ENCODE data around the gene CACNA1C.

Gene CACNA1C

DNA sequence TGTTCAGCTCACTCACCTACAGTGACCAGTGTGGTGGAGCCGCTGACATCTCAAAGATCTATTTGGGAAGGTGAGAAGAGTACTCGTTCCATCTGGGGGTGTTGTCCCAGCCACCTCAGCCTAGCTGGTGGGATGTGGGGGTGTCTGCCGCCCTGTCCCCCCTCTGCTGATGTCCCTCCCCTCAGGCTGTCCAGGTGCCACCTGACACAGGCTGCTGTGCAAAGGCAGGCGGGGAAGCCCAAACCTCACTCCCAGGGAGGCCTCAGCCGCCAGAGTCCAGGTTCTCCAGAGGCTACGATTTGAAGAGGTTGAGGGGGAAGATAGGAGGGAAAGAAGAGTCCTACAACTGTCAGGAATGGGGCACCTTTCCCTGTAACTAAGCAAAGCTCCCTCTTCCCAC lies 690.7 kb downstream of the CACNA1C start:
- in situ Hi-C loops (cut with MboI; ENCODE audit: low sequenced_read_pairs, unreplicated experiment), result no loop called here
- no peak for TF ChIP-seq CTCF (IDR thresholded peaks at IDR 0.05; ENCODE audit: borderline replicate concordance, control extremely low read depth, extremely low read depth, insufficient read depth, missing control alignments)

GRCh38 chr12:2745655-2746054 lies 692.9 kb downstream of the CACNA1C start:
- no peak for TF ChIP-seq CTCF (IDR thresholded peaks at IDR 0.05; ENCODE audit: borderline replicate concordance, control extremely low read depth, extremely low read depth, insufficient read depth, missing control alignments)
- in situ Hi-C loops (cut with MboI; ENCODE audit: low sequenced_read_pairs, unreplicated experiment), result no loop called here
- DNase-seq (ENCODE audit: low spot score), result no peak

More for the DNA sequence above, 690.7 kb downstream of the CACNA1C start:
- DNase-seq (ENCODE audit: low spot score), result no peak
